Upper lobe of right lung (tissue), 1 donor: ENCODE results near the gene DEFB131B. TPM values are rescaled to one million over a fixed set of nuclear protein-coding genes. Genes with fewer than 3 reads are reported as not detected.

Experiments
- ATAC-seq: fragments of 200-7000 bp; cut with Tn5 transposase; one replicate; pipeline ENCODE4 v1.9.1; 2020; ENCODE audit warnings: mild to moderate bottlenecking, moderate library complexity
- DNase-seq: peaks from one replicate; pipeline ENCODE4 v3.0.0-alpha.2; 2020
- H3K27ac ChIP-seq: fragments of 200-600 bp; one replicate; pipeline ENCODE4 v1.8.0; 2022
- H3K27me3 ChIP-seq: fragments of 200-600 bp; one replicate; pipeline ENCODE4 v1.8.0; 2022; ENCODE audit warnings: mild to moderate bottlenecking
- H3K36me3 ChIP-seq: fragments of 200-600 bp; one replicate; pipeline ENCODE4 v1.8.0; 2022
- H3K4me1 ChIP-seq: fragments of 200-600 bp; one replicate; pipeline ENCODE4 v1.8.0; 2022
- H3K4me3 ChIP-seq: fragments of 200-600 bp; one replicate; pipeline ENCODE4 v1.8.0; 2022; ENCODE audit warnings: mild to moderate bottlenecking
- H3K9me3 ChIP-seq: fragments of 200-600 bp; one replicate; pipeline ENCODE4 v1.8.0; 2022
- intact Hi-C: fragments of 100-400 bp; cut with DNase I; formaldehyde crosslinking; loops from one replicate; pipeline ENCODE4 v1.11.0; 2022
- total RNA-seq: library from RNA; stranded (reverse); fragmentation: NEBNext Ultra II Directional; extraction: Animal tissue kit (Norgen Biotek cat#: 25700); gene quantifications from one replicate; pipeline ENCODE4 v1.2.1, GENCODE V29; 2021
- TF ChIP-seq, protein P1 (sequence below): fragments of 200-600 bp; IDR thresholded peaks from one replicate; pipeline ENCODE4 v1.8.0; 2022; ENCODE audit warnings: antibody characterized with exemption
- donor health status: DM: no; HTN: yes; CAD: no; lungs with severe emphysema.

The DEFB131B gene
- total RNA-seq, 1 donor from 2014 or later, result not detected

DNA sequence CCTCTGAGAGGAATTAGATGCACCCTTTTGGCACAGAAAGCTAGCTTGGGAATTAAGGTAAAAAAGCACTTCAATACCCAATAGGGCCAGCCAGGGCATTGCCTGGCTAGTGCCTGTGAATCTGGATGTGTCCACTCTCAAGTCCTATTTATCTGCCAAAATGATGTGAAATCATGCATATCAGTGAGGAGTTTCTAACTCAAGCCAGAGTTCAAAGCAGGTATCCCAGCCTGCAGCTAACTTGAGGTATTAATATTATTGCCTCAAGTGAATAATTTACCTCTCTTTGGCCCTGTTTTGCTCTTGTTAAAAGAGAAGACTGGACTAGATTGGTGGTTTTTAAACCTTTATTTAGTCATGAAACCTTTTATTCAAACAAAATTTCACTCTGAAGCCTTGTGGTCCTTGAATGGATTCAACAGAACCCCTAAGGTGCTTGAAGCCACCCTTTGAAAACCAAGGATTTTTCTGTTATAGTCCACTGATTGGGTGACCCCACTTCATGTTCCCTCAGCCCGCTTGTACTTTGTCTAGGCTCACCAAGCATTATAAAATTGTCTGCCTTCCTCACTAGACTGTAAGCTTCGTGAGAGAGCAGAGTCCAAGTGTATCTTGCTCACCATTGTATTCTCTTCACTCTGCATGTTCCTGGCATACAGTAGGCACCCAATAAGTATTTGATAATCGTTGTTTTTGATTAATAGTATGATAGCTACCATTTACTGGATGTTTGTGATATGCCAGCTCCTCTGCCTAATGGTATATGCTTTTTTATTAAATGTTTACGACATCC, 55.1 kb downstream of the DEFB131B start:
- Histone ChIP-seq H3K27me3 (no peaks in the 10 kb centered on the region), H3K4me1 (peaks cover 35% of the 10 kb centered on the region), H3K9me3 (no peaks in the 10 kb centered on the region), H3K36me3 (no peaks in the 10 kb centered on the region), H3K4me3 (no peak overlapping the region), H3K27ac (no peak overlapping the region)
- TF ChIP-seq, protein P1, sequence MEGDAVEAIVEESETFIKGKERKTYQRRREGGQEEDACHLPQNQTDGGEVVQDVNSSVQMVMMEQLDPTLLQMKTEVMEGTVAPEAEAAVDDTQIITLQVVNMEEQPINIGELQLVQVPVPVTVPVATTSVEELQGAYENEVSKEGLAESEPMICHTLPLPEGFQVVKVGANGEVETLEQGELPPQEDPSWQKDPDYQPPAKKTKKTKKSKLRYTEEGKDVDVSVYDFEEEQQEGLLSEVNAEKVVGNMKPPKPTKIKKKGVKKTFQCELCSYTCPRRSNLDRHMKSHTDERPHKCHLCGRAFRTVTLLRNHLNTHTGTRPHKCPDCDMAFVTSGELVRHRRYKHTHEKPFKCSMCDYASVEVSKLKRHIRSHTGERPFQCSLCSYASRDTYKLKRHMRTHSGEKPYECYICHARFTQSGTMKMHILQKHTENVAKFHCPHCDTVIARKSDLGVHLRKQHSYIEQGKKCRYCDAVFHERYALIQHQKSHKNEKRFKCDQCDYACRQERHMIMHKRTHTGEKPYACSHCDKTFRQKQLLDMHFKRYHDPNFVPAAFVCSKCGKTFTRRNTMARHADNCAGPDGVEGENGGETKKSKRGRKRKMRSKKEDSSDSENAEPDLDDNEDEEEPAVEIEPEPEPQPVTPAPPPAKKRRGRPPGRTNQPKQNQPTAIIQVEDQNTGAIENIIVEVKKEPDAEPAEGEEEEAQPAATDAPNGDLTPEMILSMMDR, result no peak
- intact Hi-C loops, result no loop called here
- no peak for ATAC-seq
- DNase-seq, result no peak

Other genes with a start within 250 kb of the DEFB131B start
- not detected for gene DEFB108B, start 45.3 kb upstream of the DEFB131B start, total RNA-seq
- gene XNDC1N, start 50.1 kb downstream of the DEFB131B start, total RNA-seq, result 7.0 TPM
- gene RNF121, start 50.6 kb downstream of the DEFB131B start, total RNA-seq, result 26.8 TPM
- gene IL18BP, start 120.5 kb downstream of the DEFB131B start, total RNA-seq, result 21.5 TPM
- 192 TPM for gene NUMA1, start 202.1 kb downstream of the DEFB131B start, total RNA-seq
- gene LRRC51, start 202.4 kb downstream of the DEFB131B start, total RNA-seq, result 6.8 TPM
- 100 TPM for gene LAMTOR1, start 224.8 kb downstream of the DEFB131B start, total RNA-seq
- not detected for gene TOMT, start 227.5 kb downstream of the DEFB131B start, total RNA-seq
- 25.2 TPM for gene ANAPC15, start 234.2 kb downstream of the DEFB131B start, total RNA-seq